Measurements from ENCODE around the gene CASP5.
"Not testable (repeated sequence)": the region's sequence is repeated elsewhere in the genome, so short reads cannot be mapped to it uniquely, and the experiment has no call there.

The CASP5 gene

DNA sequence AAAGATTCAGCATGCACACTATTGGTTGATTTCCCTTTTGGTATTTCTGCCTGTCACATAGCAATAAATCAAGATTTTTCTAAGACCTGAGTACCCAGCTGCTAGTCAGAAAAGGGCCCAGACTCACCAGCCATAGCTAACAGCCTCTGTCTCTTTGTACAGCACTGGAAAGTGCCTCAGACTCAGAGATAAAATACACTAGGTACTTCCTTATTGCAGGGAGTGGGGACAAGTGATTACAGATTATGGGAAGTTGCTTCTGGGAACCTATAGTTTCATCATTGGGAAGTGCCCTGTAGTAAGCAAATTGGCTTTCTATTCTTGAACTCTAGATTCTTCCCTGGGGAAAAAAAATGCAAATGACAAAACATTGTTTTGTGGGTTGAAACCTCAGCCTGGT, at the start of gene CASP5:
TSS of gene CASP5 (minus strand) at position 166 of the 400 bp plus-strand sequence. CDS start at position 134, 32 bp downstream.
- Mint-ChIP-seq H3K4me1 (peaks cover 20 to 33% of the 10 kb centered on the region in 2 donors), H3K27ac (peak within 1 kb of the TSS; percentile 15), H3K4me3 (no peak within 1 kb of the TSS)

DNA sequence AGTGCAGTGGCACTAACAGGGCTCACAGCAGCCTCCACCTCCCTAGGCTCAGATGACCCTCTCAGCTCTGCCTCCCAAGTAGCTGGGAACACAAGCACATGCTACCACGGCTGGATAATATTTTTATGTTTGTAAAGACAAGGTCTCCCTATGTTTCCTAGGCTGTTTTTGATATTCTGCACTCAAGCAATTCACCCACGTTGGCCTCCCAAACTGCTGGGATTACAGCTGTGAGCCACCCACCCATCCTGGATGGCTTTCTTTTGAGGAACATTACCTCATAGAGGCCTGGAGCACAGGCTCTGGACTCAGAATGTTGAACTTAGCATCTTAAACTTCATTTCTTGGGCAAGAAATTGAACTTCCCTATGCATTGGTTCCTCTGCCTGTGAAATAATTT, 49.1 kb upstream of the CASP5 start:
- not testable (repeated sequence) for ATAC-seq (replicated peaks); H3K27ac Mint-ChIP-seq; DNase-seq

More for the DNA sequence above, at the start of gene CASP5:
- H3K27me3 Mint-ChIP-seq: no peaks in the 10 kb centered on the region
- ATAC-seq (replicated peaks): peak; percentile 25 to 33
- H3K36me3 Mint-ChIP-seq: peaks cover 12 to 13% of the 10 kb centered on the region in 2 donors
- no peak for DNase-seq
- peaks cover 0 to 2% of the 10 kb centered on the region in 2 donors for H3K9me3 Mint-ChIP-seq

GRCh38 chr11:105071089-105071732, 48.2 kb upstream of the CASP5 start:
- no peaks in the 10 kb centered on the region for H3K9me3 Mint-ChIP-seq
- H3K36me3 Mint-ChIP-seq: no peaks in the 10 kb centered on the region
- H3K4me1 Mint-ChIP-seq: peaks cover 0 to 2% of the 10 kb centered on the region in 2 donors
- DNase-seq: no peak
- peaks cover 6 to 14% of the 10 kb centered on the region in 2 donors for H3K27me3 Mint-ChIP-seq
- H3K27ac Mint-ChIP-seq: no peak overlapping the region
- H3K4me3 Mint-ChIP-seq: no peak overlapping the region
- no peak for ATAC-seq (replicated peaks)

More for the DNA sequence above, 49.1 kb upstream of the CASP5 start:
- not testable (repeated sequence) for H3K4me1 Mint-ChIP-seq, H3K36me3 Mint-ChIP-seq, H3K9me3 Mint-ChIP-seq, H3K4me3 Mint-ChIP-seq
- H3K27me3 Mint-ChIP-seq: peaks cover 6 to 15% of the 10 kb centered on the region in 2 donors

- no peak for ATAC-seq (replicated peaks)
- Mint-ChIP-seq H3K27me3 (peaks cover 6 to 14% of the 10 kb centered on the region in 2 donors), H3K4me1 (peaks cover 0 to 2% of the 10 kb centered on the region in 2 donors), H3K27ac (no peak overlapping the region), H3K9me3 (no peaks in the 10 kb centered on the region), H3K4me3 (no peak overlapping the region), H3K36me3 (no peaks in the 10 kb centered on the region)
- DNase-seq: no peak
Observed at GRCh38 chr11:105070306-105070705, 47.3 kb upstream of the CASP5 start.

DNA sequence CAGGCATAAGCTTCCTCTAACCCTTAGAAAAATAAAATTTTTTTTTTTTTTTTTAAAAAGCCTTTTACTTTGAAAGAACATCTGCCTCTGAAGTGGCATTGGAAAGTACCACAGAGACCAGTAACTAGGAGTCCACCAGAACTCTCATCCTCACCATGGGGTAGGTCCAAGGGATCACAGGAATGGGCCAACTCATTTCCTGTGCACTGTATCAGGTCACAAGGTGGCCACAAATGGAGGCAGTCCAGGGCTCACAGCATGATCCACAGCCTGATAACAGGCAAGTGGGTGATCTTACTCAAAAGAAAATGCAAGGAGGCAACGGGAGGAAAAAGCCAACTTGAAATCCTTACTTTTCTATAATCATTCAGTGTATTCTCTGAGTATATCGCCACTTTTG, 46.8 kb upstream of the CASP5 start:
- H3K9me3 Mint-ChIP-seq; H3K36me3 Mint-ChIP-seq; H3K27ac Mint-ChIP-seq; DNase-seq; H3K4me3 Mint-ChIP-seq; H3K27me3 Mint-ChIP-seq; H3K4me1 Mint-ChIP-seq; ATAC-seq (replicated peaks): not testable (repeated sequence)

DNA sequence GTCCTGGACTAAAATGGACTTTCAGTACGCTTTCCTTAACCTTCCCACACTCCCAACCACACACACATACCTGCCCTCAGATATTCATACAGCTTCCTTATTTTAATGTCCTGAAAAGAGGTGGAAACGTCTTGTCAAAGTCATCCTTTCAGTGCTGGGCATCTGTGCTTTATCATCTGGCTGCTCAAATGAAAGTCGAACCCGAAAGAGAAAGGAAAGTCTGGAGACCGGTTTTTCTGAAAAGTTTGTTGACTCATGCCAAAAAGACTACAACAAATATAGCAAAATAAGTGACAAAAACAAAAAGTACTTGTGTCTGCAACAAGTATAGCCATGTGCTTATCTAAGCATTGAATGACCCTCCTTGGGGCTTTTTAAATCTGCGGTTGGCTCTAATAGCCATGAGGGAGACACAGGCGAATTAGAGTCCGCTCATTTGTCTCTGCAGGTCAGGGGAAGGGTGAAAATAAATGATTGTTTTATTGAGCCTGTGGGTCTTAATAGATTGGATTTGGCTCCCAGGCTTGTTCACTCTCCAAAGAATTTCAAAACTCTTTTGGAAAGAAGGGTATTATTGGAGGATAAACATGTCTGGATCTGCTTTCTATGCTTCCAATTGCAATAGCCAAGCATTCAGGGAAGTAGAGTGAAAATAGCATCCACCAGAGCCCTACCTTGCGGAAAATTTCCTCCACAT, 40.4 kb upstream of the CASP5 start:
- H3K4me1 Mint-ChIP-seq; ATAC-seq (replicated peaks); H3K9me3 Mint-ChIP-seq; H3K27ac Mint-ChIP-seq; DNase-seq; H3K4me3 Mint-ChIP-seq; H3K27me3 Mint-ChIP-seq; H3K36me3 Mint-ChIP-seq: not testable (repeated sequence)

GRCh38 chr11:105057432-105057831, 34.5 kb upstream of the CASP5 start:
- ATAC-seq (replicated peaks): no peak

GRCh38 chr11:105056446-105056845, 33.5 kb upstream of the CASP5 start:
- Mint-ChIP-seq H3K36me3 (no peaks in the 10 kb centered on the region), H3K27ac (no peak overlapping the region), H3K9me3 (no peaks in the 10 kb centered on the region), H3K27me3 (peaks cover 0 to 3% of the 10 kb centered on the region in 2 donors), H3K4me1 (no peaks in the 10 kb centered on the region), H3K4me3 (no peak overlapping the region)
- no peak for ATAC-seq (replicated peaks)
- no peak for DNase-seq

More at GRCh38 chr11:105057432-105057831, 34.5 kb upstream of the CASP5 start:
- DNase-seq: no peak
- Mint-ChIP-seq H3K9me3 (no peaks in the 10 kb centered on the region), H3K27ac (no peak overlapping the region), H3K4me3 (no peak overlapping the region), H3K4me1 (no peaks in the 10 kb centered on the region), H3K36me3 (no peaks in the 10 kb centered on the region), H3K27me3 (peaks cover 0 to 3% of the 10 kb centered on the region in 2 donors)

GRCh38 chr11:105054723-105055493, 31.9 kb upstream of the CASP5 start:
- DNase-seq (no peak), ATAC-seq (replicated peaks) (no peak)
- Mint-ChIP-seq H3K27me3 (no peaks in the 10 kb centered on the region), H3K27ac (no peak overlapping the region), H3K4me1 (no peaks in the 10 kb centered on the region), H3K9me3 (no peaks in the 10 kb centered on the region), H3K36me3 (no peaks in the 10 kb centered on the region), H3K4me3 (no peak overlapping the region)

DNA sequence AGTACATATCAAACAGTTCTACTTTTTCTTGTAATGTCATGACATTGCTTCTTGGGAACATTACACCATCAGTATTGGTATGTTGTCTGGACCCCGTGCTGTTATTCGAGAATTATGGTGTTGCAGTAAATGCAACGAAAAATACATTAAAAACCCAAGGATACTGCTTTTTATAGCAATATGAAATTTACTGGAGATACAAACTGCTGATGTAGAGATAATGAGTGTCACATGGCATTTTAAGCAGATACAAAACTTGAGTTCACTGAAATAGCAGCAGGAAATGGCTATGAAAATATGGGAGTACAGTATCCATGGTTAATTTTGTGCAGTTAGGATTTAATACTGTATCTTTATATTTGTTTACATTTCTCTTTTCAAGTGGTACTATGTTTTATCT, 29.5 kb upstream of the CASP5 start:
- Mint-ChIP-seq H3K27me3 (no peaks in the 10 kb centered on the region), H3K4me1 (no peaks in the 10 kb centered on the region), H3K4me3 (no peak overlapping the region), H3K36me3 (no peaks in the 10 kb centered on the region), H3K9me3 (no peaks in the 10 kb centered on the region), H3K27ac (no peak overlapping the region)
- DNase-seq: no peak
- no peak for ATAC-seq (replicated peaks)

DNA sequence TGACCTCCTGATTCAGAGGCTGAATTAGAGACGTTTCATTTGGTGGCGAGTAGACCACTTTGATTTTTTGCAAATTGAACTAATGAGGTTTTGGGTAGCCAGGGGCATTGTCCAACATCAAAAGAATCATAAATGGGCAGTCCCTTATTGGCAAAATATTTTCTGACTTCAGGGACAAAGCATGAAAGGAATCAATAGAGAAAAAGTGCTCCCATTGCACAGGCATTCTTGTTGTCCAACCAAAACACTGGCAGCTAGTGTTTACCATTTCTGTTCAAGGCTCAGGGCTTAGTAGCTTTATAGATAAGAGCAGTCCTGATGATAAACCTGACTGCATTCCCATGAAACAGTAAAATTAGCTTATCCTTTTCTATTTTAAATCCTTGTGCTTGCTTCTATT, 28.6 kb upstream of the CASP5 start:
- Mint-ChIP-seq H3K27ac (no peak overlapping the region), H3K27me3 (no peaks in the 10 kb centered on the region), H3K36me3 (no peaks in the 10 kb centered on the region), H3K9me3 (no peaks in the 10 kb centered on the region), H3K4me1 (no peaks in the 10 kb centered on the region), H3K4me3 (no peak overlapping the region)
- DNase-seq: no peak
- ATAC-seq (replicated peaks): no peak

DNA sequence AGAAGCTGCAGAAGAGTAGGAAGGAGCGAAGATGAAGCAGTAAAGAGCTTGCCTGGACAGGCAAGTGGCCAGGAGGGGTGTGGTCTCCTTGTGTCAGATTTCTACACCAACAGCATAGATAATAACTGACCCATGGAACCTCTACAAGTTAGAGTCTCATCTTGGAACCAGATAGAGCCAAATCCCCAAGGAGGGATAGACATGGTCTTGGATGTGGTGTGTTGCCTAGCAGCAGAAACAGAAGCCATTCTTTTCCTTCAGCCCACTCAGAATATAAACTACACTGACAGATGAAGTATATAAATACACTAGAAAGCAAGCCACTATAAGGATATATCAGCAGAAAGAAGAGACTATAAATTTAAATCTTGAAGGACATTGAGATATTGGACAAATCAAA, 26.5 kb upstream of the CASP5 start:
- Mint-ChIP-seq H3K27ac (no peak overlapping the region), H3K4me3 (no peak overlapping the region), H3K9me3 (no peaks in the 10 kb centered on the region), H3K27me3 (no peaks in the 10 kb centered on the region), H3K36me3 (no peaks in the 10 kb centered on the region), H3K4me1 (peaks cover 9 to 16% of the 10 kb centered on the region in 2 donors)
- DNase-seq (no peak), ATAC-seq (replicated peaks) (no peak)

- Mint-ChIP-seq H3K4me3 (no peak overlapping the region), H3K9me3 (no peaks in the 10 kb centered on the region), H3K36me3 (peaks cover 2 to 4% of the 10 kb centered on the region in 2 donors), H3K4me1 (peaks cover 22 to 35% of the 10 kb centered on the region in 2 donors), H3K27me3 (no peaks in the 10 kb centered on the region), H3K27ac (no peak overlapping the region)
- DNase-seq (no peak), ATAC-seq (replicated peaks) (no peak)
Observed at GRCh38 chr11:105046898-105047579, 24.1 kb upstream of the CASP5 start.

GRCh38 chr11:105045676-105046296, 22.8 kb upstream of the CASP5 start:
- Mint-ChIP-seq H3K36me3 (peaks cover 5 to 11% of the 10 kb centered on the region in 2 donors), H3K4me1 (peaks cover 25 to 44% of the 10 kb centered on the region in 2 donors), H3K27ac (peak overlapping the region; percentile 74), H3K27me3 (no peaks in the 10 kb centered on the region), H3K4me3 (peak overlapping the region; percentile 64 to 93), H3K9me3 (no peaks in the 10 kb centered on the region)
- no peak for ATAC-seq (replicated peaks)
- DNase-seq: no peak

Data from stimulated activated naive B cell treated with anti-CD40 and anti-IgM and Interleukin-4, amounts not matched to agents 10 μg/mL and 1 μg/mL and 100 μg/mL, for 72 hours (primary cell).